Ishikawa (cell line): ENCODE data around the gene SLC2A2.

ENCODE experiments used
- EGR1 ChIP-seq: IDR thresholded peaks from 2 replicates; pipeline ENCODE4 v1.6.1; 2012
- REST ChIP-seq: IDR thresholded peaks from 2 replicates; pipeline ENCODE4 v1.6.1; 2012; ENCODE audit warnings: low read depth, mild to moderate bottlenecking
- TEAD4 ChIP-seq: IDR thresholded peaks from 2 replicates; pipeline ENCODE4 v1.6.1; 2012

- TF ChIP-seq REST = no peak
- no peak for TF ChIP-seq TEAD4
- TF ChIP-seq EGR1 = no peak
Observed at GRCh38 chr3:170988378-170988777, 38.1 kb downstream of the SLC2A2 start.
